Measurements from ENCODE around the gene CCDC63.

GRCh38 chr12:110798461-110798860 lies 48.3 kb upstream of the CCDC63 start:
- no peak for TF ChIP-seq CTCF (IDR thresholded peaks at IDR 0.05)
- TF ChIP-seq POLR2A (IDR thresholded peaks at IDR 0.05), result no peak
